Spleen (tissue), 7 donors: Measurements from ENCODE around the gene ANKRD60.

Experiments
- POLR2A ChIP-seq, 3 donors: fragments of 450-650 bp; IDR thresholded peaks; one replicate each; pipeline ENCODE4 v1.5.1; 2017; ENCODE audit warnings: antibody characterized with exemption in 3 of 3, mild to moderate bottlenecking in 1 of 3
- POLR2AphosphoS5 ChIP-seq, 3 donors: sonication (generic); formaldehyde crosslinking; IDR thresholded peaks; one replicate each; pipeline ENCODE4 v1.5.1; 2017; ENCODE audit warnings: antibody characterized with exemption in 3 of 3
- TF ChIP-seq, protein P1 (sequence below), 11 experiments: fragments of 200-600 bp in 7 of 11; fragments of 450-650 bp in 4 of 11; sonication (generic) in 4 of 11; IDR thresholded peaks in 8 of 11; conservative IDR thresholded peaks in 3 of 11; 1 replicate in 7 of 11; 2 replicates in 4 of 11; pipeline versions ENCODE4 v1.4.0 to v1.8.0; 2016 to 2021; ENCODE audit warnings: antibody characterized with exemption in 11 of 11, inconsistent platforms in 4 of 11, mild to moderate bottlenecking in 1 of 11
- donor health status: DM: no; HTN: no; CAD: no; lungs with moderate emphysema.
- donor health status: DM: no; HTN: no; CAD: no.
- donor health status: DM: no; HTN: no; CAD: no.

DNA sequence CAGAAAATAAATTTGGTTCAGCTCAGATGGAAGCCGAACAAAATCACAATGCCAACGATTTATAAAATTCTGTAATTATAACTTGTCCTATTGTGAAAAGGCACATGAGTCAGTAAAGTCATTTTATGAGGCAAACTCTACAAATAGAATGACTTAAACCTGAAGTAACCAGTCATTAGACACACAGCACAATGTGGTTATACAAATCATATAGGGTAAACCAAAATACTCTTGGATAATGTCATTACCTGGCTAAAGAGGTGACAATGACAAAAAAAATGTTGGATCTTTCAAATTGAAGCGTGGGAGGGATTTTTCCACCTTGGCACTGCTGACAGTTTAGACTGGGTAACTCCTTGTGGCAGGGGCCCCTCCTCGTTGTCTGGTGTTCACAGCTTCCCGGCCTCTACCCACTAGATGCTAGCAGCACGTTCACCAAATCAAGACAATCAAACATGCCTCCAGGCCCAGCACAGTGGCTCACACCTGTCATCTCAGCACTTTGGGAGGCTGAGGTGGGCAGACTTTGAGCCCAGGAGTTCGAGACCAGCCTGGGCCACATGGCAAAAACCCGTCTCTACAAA, 5.0 kb downstream of the ANKRD60 start:
- TF ChIP-seq, protein P1, sequence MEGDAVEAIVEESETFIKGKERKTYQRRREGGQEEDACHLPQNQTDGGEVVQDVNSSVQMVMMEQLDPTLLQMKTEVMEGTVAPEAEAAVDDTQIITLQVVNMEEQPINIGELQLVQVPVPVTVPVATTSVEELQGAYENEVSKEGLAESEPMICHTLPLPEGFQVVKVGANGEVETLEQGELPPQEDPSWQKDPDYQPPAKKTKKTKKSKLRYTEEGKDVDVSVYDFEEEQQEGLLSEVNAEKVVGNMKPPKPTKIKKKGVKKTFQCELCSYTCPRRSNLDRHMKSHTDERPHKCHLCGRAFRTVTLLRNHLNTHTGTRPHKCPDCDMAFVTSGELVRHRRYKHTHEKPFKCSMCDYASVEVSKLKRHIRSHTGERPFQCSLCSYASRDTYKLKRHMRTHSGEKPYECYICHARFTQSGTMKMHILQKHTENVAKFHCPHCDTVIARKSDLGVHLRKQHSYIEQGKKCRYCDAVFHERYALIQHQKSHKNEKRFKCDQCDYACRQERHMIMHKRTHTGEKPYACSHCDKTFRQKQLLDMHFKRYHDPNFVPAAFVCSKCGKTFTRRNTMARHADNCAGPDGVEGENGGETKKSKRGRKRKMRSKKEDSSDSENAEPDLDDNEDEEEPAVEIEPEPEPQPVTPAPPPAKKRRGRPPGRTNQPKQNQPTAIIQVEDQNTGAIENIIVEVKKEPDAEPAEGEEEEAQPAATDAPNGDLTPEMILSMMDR (IDR thresholded peaks at IDR 0.05 in 8 of 11, conservative IDR thresholded peaks at IDR 0.05 in 3 of 11), result no peak
- TF ChIP-seq POLR2AphosphoS5 (IDR thresholded peaks at IDR 0.05) (no peak), POLR2A (IDR thresholded peaks at IDR 0.05) (no peak)
